GM10266 (cell line): ENCODE data around the gene DAZAP1.

Experiments
- DNase-seq: peaks from one replicate; pipeline ENCODE4 v3.0.0; 2012; ENCODE audit errors: extremely low spot score
- TF ChIP-seq, protein P1 (sequence below): IDR thresholded peaks from 2 replicates; pipeline ENCODE4 v1.5.1; 2012; ENCODE audit warnings: mild to moderate bottlenecking, low read depth; ENCODE audit not compliant: control insufficient read depth, insufficient read depth; ENCODE audit errors: missing control alignments

DAZAP1 gene

DNA sequence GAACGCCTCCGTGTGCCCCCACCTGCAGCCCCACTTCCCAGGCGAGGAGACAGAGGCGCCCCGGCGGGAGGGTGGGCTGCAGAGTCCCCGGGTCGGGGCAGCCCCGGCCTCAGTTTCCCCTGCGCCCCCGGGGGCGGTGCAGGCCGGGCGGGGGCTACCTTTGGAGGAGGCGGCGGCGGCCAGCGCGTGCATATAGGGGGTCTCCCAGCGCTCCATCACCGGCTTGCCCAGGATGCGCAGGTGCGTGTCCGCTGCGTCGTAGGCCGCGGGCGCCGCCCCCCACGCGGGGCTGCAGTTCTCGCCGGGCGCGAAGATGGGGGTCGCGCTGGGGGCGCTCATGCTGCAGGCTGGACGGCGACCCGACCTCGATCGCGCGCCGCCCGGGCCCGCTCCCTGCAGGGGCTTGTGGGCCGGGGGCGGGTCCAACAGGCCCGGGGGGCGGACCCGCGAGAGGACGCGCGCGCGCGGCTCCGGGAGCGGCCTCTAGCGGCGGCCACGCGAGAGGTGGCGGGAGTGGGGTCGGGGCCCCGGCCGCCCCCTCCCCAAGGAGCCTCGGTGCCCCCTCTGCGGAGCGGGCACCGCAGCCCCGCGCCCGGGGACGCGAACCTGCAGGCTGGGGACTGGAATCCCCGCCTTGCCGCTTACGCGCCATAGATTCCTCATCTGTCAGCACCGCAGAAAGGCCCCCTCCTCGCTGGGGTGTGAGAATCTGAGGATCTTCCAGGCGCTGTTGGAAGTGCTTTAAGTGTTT is 6.1 kb upstream of the DAZAP1 start, which contains the start of gene GAMT:
Gene GAMT (minus strand): TSS at position 405 of the 751 bp plus-strand sequence. CDS start 66 bp downstream, at position 339.
- peak; percentile 95 for DNase-seq
- TF ChIP-seq, protein P1, sequence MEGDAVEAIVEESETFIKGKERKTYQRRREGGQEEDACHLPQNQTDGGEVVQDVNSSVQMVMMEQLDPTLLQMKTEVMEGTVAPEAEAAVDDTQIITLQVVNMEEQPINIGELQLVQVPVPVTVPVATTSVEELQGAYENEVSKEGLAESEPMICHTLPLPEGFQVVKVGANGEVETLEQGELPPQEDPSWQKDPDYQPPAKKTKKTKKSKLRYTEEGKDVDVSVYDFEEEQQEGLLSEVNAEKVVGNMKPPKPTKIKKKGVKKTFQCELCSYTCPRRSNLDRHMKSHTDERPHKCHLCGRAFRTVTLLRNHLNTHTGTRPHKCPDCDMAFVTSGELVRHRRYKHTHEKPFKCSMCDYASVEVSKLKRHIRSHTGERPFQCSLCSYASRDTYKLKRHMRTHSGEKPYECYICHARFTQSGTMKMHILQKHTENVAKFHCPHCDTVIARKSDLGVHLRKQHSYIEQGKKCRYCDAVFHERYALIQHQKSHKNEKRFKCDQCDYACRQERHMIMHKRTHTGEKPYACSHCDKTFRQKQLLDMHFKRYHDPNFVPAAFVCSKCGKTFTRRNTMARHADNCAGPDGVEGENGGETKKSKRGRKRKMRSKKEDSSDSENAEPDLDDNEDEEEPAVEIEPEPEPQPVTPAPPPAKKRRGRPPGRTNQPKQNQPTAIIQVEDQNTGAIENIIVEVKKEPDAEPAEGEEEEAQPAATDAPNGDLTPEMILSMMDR: peak; percentile 58

DNA sequence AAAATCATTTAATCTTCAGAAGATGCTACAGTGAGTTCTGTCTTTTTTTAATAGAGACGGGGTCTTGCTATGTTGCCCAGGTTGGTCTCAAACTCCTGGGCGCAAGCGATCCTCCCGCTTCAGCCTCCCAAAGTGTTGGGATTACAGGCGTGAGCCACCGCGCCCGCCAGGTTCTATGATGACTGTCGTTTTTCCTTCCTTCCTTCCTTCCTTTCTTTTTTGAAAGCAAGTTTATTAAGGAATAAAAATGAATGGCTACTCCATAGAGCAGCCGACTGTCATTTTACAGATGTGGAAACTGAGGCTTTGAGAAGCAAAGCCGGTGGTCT is 5.5 kb upstream of the DAZAP1 start:
- no peak for DNase-seq
- TF ChIP-seq, protein P1: no peak

DNA sequence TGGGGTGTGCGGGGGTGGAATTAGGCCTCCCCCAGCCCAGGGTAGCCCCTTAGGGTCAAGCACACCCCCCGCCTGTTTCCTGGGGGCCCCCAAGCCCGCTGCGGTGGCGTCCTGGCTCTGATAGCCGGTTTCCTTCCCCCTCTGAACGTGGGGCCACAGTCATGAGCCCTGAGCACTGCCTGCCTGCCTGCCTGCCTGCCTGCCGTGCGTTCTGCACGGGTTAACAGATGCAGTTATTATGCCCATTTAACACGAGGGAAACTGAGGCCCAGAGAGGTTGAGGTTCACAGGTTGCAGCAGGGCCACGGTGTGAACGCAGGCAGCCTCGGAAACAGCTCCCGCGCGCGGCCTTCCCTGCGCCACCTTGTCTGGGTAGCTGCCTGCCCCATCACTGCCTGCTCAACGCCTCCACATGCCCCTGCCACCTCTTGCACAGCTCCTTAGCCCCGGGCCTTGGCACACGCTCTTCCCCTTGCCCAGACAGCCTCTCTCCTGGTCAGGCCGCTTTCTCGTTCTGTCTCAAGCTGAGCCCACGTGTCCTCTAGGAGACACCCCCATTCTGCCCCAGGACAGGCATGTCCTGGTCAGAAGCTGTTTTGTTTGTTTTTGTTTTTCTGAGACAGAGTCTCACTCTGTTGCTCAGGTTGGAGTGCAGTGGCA is 4.8 kb upstream of the DAZAP1 start:
- TF ChIP-seq, protein P1: no peak
- DNase-seq: no peak

DNA sequence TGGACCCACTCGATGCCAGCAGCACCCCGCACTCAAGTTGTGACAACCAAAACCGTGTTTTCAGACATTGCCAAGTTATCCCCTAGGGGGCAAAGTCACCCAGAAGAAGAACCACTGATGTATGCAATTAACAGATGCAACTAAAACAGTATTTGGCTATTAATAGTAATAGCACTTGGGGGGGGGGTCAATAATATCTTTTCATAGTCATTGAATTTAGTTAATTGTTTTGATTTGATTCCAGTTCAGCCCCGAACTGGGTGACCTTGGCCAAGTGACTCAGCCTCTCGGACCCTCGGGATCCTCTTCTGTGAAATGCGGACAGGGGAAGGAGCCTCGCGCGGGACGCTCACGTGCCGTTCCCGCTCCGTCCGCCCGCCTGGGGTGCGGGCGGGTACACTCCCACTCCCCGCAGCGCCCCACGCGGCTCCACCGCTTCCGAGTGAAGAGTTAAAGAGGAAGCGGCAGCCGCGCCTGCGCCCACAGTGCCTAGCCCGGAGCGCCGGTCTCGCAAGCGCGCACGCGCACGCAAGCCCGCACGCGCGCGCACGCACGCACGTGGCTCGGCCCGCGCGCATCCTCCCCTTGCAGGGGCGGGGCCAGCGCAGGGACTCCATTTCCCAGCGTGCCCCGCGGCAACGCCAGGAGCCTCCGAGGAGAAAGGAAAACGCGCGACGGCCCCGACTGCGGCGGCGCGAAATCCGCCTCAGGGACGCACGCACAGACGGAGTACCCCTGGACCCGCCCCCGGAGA is 435 bp upstream of the DAZAP1 start:
- TF ChIP-seq, protein P1: peak; percentile 39
- peak; percentile 100 for DNase-seq

DNA sequence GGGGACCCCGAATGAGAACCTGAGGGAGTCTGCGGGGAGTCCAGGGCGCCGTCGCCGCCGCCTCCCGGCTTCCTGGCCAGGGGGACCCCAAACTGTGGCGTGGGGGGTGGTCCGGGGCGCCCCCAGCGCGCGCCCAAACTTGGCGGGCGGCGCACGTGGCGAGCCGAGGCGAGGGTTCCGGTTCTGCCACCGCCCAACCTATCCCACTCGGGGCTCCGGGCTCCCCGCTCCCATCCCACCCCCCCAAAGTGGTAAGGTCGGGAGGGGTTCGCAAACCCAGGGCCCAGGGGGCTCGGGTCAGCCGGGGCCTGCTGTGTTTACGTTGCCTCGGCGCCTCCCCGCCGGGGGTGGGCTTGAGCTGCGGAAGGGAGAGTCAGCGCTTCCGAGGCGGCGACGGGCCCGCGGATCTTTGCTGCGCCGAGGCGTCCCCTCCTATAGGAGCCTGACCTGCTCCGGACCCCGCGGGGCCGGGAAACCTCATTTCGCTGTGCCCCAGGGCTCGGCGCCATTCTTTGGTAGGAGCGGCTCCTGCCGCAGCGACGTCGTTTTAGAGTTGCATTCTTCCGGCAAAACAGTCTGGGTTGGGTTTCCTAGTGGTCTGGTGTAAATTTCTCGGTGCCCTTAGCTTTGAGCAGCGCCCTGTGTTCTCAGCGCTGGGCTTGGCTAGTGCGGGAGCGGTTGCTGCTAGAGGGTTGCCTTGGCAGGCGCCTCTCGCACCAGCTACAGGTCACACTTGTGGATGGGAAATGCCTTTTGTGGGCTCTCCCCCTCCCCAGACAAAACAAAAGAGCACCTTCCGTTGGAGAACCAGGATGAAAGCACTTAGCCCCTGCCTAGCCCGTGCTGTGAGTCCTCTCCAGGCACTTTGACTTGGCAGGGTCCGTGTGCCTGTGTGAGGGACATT is 1.2 kb downstream of the DAZAP1 start:
- peak; percentile 67 for DNase-seq
- TF ChIP-seq, protein P1: no peak

DNA sequence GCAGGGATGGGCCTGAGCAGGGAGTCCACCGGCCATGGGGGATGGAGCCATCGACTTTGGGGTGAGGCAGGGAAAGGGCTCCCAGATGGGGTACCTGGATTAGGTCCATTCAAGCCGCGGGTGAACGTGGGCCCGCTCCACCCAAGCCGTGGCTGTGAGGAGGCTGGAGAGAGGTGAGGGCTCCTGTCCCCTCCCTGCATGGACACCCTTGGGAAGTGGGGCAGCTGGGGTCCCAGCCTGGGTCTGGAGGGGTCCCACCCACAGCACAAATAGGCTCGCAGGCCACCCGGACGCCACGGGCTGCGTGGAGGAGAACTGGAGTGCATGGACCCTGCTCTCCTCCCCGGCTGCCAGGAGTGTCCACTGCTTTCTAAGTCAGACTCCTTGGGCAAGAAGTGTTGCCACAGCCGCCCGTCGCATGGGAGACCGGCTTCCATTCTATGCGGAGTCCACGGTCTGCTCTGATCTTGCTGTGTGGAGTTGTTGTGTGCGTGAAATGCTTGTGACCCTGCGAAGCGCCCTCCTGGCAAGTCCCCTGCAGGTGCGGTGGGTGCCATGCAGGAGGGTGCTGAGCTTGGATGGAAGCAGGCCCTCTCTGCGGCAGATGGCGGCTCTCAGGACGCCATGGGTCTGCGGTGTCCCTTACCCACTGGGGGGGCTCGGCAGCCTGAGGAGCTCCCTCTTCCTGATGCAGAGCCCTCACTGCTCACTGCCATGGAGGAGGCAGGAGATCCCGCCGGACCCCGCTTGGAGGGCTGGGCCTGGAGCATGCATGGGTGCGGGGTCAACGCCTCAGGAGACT is 2.0 kb downstream of the DAZAP1 start:
- TF ChIP-seq, protein P1: no peak
- DNase-seq: no peak
